Mucosa of rectum (tissue), 2 donors: ENCODE data around the gene CRISPLD2.

ENCODE experiments used
- H3K27ac ChIP-seq, 2 donors: one replicate each; pipeline ENCODE4 v1.7.0; 2013; ENCODE audit warnings: inconsistent platforms in 2 of 2, low read depth in 2 of 2, low read length in 2 of 2
- H3K27me3 ChIP-seq, 2 donors: one replicate each; pipeline ENCODE4 v1.7.0; 2013; ENCODE audit warnings: low read length in 2 of 2; ENCODE audit not compliant: control insufficient read depth in 2 of 2, insufficient read depth in 2 of 2
- H3K36me3 ChIP-seq, 2 donors: one replicate each; pipeline ENCODE4 v1.7.0; 2013; ENCODE audit warnings: low read length in 2 of 2; ENCODE audit not compliant: control insufficient read depth in 2 of 2, insufficient read depth in 2 of 2
- H3K4me1 ChIP-seq, 2 donors: one replicate each; pipeline ENCODE4 v1.7.0; 2013; ENCODE audit warnings: low read length in 2 of 2, mild to moderate bottlenecking in 1 of 2; ENCODE audit not compliant: control insufficient read depth in 2 of 2, insufficient read depth in 2 of 2
- H3K4me3 ChIP-seq, 2 donors: one replicate each; pipeline ENCODE4 v1.7.0; 2013; ENCODE audit warnings: low read length in 2 of 2
- H3K9ac ChIP-seq, 2 donors: one replicate each; pipeline ENCODE4 v1.7.0; 2013; ENCODE audit warnings: low read length in 2 of 2, low read depth in 1 of 2, mild to moderate bottlenecking in 1 of 2
- H3K9me3 ChIP-seq, 2 donors: one replicate each; pipeline ENCODE4 v1.7.0; 2013; ENCODE audit warnings: low read length in 2 of 2; ENCODE audit not compliant: control insufficient read depth in 2 of 2
- donor health status: healthy.
- donor health status: Normal muscosa, but diverticular disease.

Gene CRISPLD2

GRCh38 chr16:84889066-84889465 lies 69.3 kb downstream of the CRISPLD2 start:
- no peaks in the 10 kb centered on the region for H3K27me3 ChIP-seq
- H3K27ac ChIP-seq, result no peak overlapping the region
- H3K36me3 ChIP-seq, result no peaks in the 10 kb centered on the region
- no peaks in the 10 kb centered on the region for H3K9me3 ChIP-seq
- H3K4me1 ChIP-seq, result no peaks in the 10 kb centered on the region
- no peak overlapping the region for H3K4me3 ChIP-seq
- no peak overlapping the region for H3K9ac ChIP-seq

- Histone ChIP-seq H3K27me3 (no peaks in the 10 kb centered on the region), H3K4me3 (no peak overlapping the region), H3K27ac (no peak overlapping the region), H3K4me1 (no peaks in the 10 kb centered on the region), H3K9ac (no peak overlapping the region), H3K36me3 (no peaks in the 10 kb centered on the region), H3K9me3 (no peaks in the 10 kb centered on the region)
These were observed 70.6 kb downstream of the CRISPLD2 start for GRCh38 chr16:84890427-84890826.

GRCh38 chr16:84891149-84891795 lies 71.5 kb downstream of the CRISPLD2 start:
- H3K4me1 ChIP-seq, result no peaks in the 10 kb centered on the region
- H3K27ac ChIP-seq, result no peak overlapping the region
- no peak overlapping the region for H3K9ac ChIP-seq
- H3K4me3 ChIP-seq, result no peak overlapping the region
- H3K9me3 ChIP-seq, result no peaks in the 10 kb centered on the region
- no peaks in the 10 kb centered on the region for H3K27me3 ChIP-seq
- no peaks in the 10 kb centered on the region for H3K36me3 ChIP-seq

GRCh38 chr16:84892097-84892496 lies 72.3 kb downstream of the CRISPLD2 start:
- Histone ChIP-seq H3K36me3 (no peaks in the 10 kb centered on the region), H3K27me3 (no peaks in the 10 kb centered on the region), H3K9ac (no peak overlapping the region), H3K27ac (no peak overlapping the region), H3K4me1 (no peaks in the 10 kb centered on the region), H3K9me3 (no peaks in the 10 kb centered on the region), H3K4me3 (no peak overlapping the region)

GRCh38 chr16:84893467-84893848 lies 73.7 kb downstream of the CRISPLD2 start:
- no peaks in the 10 kb centered on the region for H3K27me3 ChIP-seq
- H3K9me3 ChIP-seq, result no peaks in the 10 kb centered on the region
- no peak overlapping the region for H3K9ac ChIP-seq
- no peak overlapping the region for H3K27ac ChIP-seq
- no peaks in the 10 kb centered on the region for H3K36me3 ChIP-seq
- H3K4me1 ChIP-seq, result no peaks in the 10 kb centered on the region
- no peak overlapping the region for H3K4me3 ChIP-seq

GRCh38 chr16:84893849-84894599 lies 74.2 kb downstream of the CRISPLD2 start:
- Histone ChIP-seq H3K4me1 (no peaks in the 10 kb centered on the region), H3K9ac (no peak overlapping the region), H3K27ac (no peak overlapping the region)

GRCh38 chr16:84895016-84895415 lies 75.2 kb downstream of the CRISPLD2 start:
- Histone ChIP-seq H3K27me3 (no peaks in the 10 kb centered on the region), H3K36me3 (no peaks in the 10 kb centered on the region), H3K4me1 (no peaks in the 10 kb centered on the region), H3K4me3 (no peak overlapping the region), H3K9ac (no peak overlapping the region), H3K27ac (no peak overlapping the region), H3K9me3 (no peaks in the 10 kb centered on the region)

More at GRCh38 chr16:84893849-84894599, 74.2 kb downstream of the CRISPLD2 start:
- Histone ChIP-seq H3K27me3 (no peaks in the 10 kb centered on the region), H3K9me3 (no peaks in the 10 kb centered on the region), H3K4me3 (no peak overlapping the region), H3K36me3 (no peaks in the 10 kb centered on the region)

GRCh38 chr16:84896847-84897246 lies 77.1 kb downstream of the CRISPLD2 start:
- H3K36me3 ChIP-seq, result no peaks in the 10 kb centered on the region
- no peak overlapping the region for H3K27ac ChIP-seq
- H3K4me1 ChIP-seq, result no peaks in the 10 kb centered on the region
- no peaks in the 10 kb centered on the region for H3K27me3 ChIP-seq
- H3K4me3 ChIP-seq, result no peak overlapping the region
- H3K9ac ChIP-seq, result no peak overlapping the region
- H3K9me3 ChIP-seq, result no peaks in the 10 kb centered on the region

- Histone ChIP-seq H3K4me3 (no peak overlapping the region), H3K27ac (no peak overlapping the region), H3K9me3 (no peaks in the 10 kb centered on the region), H3K36me3 (no peaks in the 10 kb centered on the region), H3K9ac (no peak overlapping the region), H3K4me1 (no peaks in the 10 kb centered on the region), H3K27me3 (no peaks in the 10 kb centered on the region)
These were observed 78.2 kb downstream of the CRISPLD2 start for GRCh38 chr16:84897911-84898377.

GRCh38 chr16:84898447-84898846 lies 78.7 kb downstream of the CRISPLD2 start:
- Histone ChIP-seq H3K27me3 (no peaks in the 10 kb centered on the region), H3K36me3 (no peaks in the 10 kb centered on the region), H3K4me1 (no peaks in the 10 kb centered on the region), H3K9ac (no peak overlapping the region), H3K9me3 (no peaks in the 10 kb centered on the region), H3K4me3 (no peak overlapping the region), H3K27ac (no peak overlapping the region)
